Neural cell (in vitro differentiated cells): Measurements from ENCODE around the gene GRID1.

Source experiments
- EP300 ChIP-seq: fragments of 450-650 bp; conservative IDR thresholded peaks from 2 replicates; pipeline ENCODE4 v1.6.1; 2014; ENCODE audit warnings: antibody characterized with exemption, mild to moderate bottlenecking, moderate library complexity; ENCODE audit not compliant: poor library complexity, severe bottlenecking
- MXI1 ChIP-seq: fragments of 450-650 bp; conservative IDR thresholded peaks from 2 replicates; pipeline ENCODE4 v1.6.1; 2014; ENCODE audit warnings: antibody characterized with exemption, mild to moderate bottlenecking; ENCODE audit not compliant: poor library complexity, severe bottlenecking
- TAF1 ChIP-seq: IDR thresholded peaks from 2 replicates; pipeline ENCODE4 v1.6.1; 2012; ENCODE audit warnings: low read depth
- TF ChIP-seq, protein P1 (sequence below): fragments of 450-650 bp; IDR thresholded peaks from 2 replicates; pipeline ENCODE4 v1.5.1; 2014; ENCODE audit warnings: antibody characterized with exemption, mild to moderate bottlenecking, moderate library complexity; ENCODE audit not compliant: poor library complexity, severe bottlenecking

DNA sequence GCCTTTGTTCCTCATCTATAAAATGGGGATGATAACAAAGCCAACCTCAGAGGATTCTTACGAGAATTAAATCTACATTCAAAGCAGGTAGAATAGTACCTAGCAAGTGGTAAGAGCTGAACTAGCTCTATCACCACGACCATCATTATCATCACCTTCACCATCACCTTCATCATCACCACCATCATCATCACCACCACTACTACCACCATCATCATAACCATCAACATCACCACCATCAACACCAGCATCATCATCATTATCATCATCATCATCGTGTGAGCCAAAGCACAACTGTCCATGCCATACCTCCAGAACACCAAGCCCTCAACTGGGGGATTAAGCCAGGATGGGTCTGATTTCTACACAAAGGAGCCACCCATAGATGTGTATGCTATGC, 206.8 kb downstream of the GRID1 start:
- TF ChIP-seq MXI1 (no peak), EP300 (no peak), TAF1 (no peak)
- TF ChIP-seq, protein P1, sequence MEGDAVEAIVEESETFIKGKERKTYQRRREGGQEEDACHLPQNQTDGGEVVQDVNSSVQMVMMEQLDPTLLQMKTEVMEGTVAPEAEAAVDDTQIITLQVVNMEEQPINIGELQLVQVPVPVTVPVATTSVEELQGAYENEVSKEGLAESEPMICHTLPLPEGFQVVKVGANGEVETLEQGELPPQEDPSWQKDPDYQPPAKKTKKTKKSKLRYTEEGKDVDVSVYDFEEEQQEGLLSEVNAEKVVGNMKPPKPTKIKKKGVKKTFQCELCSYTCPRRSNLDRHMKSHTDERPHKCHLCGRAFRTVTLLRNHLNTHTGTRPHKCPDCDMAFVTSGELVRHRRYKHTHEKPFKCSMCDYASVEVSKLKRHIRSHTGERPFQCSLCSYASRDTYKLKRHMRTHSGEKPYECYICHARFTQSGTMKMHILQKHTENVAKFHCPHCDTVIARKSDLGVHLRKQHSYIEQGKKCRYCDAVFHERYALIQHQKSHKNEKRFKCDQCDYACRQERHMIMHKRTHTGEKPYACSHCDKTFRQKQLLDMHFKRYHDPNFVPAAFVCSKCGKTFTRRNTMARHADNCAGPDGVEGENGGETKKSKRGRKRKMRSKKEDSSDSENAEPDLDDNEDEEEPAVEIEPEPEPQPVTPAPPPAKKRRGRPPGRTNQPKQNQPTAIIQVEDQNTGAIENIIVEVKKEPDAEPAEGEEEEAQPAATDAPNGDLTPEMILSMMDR = no peak
